ENCODE measurements around the gene BTBD10. TPM values are rescaled to one million over a fixed set of nuclear protein-coding genes. Genes with fewer than 3 reads are reported as not detected.
A peak's percentile ranks its signal among the peaks of the same experiment; 100 is the strongest.

The BTBD10 gene
- total and polyA plus RNA-seq, 2 of the 13 experiments (the other 11 are each of a cell fraction or from before 2014, with no cell fraction given), result 9.8 to 26.6 TPM

- TF ChIP-seq, protein P1, sequence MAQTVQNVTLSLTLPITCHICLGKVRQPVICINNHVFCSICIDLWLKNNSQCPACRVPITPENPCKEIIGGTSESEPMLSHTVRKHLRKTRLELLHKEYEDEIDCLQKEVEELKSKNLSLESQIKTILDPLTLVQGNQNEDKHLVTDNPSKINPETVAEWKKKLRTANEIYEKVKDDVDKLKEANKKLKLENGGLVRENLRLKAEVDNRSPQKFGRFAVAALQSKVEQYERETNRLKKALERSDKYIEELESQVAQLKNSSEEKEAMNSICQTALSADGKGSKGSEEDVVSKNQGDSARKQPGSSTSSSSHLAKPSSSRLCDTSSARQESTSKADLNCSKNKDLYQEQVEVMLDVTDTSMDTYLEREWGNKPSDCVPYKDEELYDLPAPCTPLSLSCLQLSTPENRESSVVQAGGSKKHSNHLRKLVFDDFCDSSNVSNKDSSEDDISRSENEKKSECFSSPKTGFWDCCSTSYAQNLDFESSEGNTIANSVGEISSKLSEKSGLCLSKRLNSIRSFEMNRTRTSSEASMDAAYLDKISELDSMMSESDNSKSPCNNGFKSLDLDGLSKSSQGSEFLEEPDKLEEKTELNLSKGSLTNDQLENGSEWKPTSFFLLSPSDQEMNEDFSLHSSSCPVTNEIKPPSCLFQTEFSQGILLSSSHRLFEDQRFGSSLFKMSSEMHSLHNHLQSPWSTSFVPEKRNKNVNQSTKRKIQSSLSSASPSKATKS (CRISPR knock-in tag; IDR thresholded peaks at IDR 0.05), result no peak
- TF ChIP-seq ZNF205 (CRISPR knock-in tag; IDR thresholded peaks at IDR 0.05) (peak; percentile 68), ZNF562 (CRISPR knock-in tag; IDR thresholded peaks at IDR 0.05; ENCODE audit: borderline replicate concordance) (no peak), NR1H2 (CRISPR knock-in tag; IDR thresholded peaks at IDR 0.05; ENCODE audit: borderline replicate concordance, low read depth) (no peak), ZNF547 (CRISPR knock-in tag; IDR thresholded peaks at IDR 0.05) (peak; percentile 85), ZSCAN21 (CRISPR knock-in tag; IDR thresholded peaks at IDR 0.05; ENCODE audit: borderline replicate concordance) (peak; percentile 73; the same call in 1 of the 2 replicates), ETV5 (CRISPR knock-in tag; IDR thresholded peaks at IDR 0.05; ENCODE audit: borderline replicate concordance) (peak; percentile 30; the same call in 1 of the 2 replicates), JUND (CRISPR knock-in tag; IDR thresholded peaks at IDR 0.05) (no peak), ARNT2 (CRISPR knock-in tag; IDR thresholded peaks at IDR 0.05; ENCODE audit: low read depth) (peak; percentile 98; the same call in 1 of the 2 replicates), KLF15 (CRISPR knock-in tag; IDR thresholded peaks at IDR 0.05; ENCODE audit: borderline replicate concordance) (no peak), MYC (CRISPR knock-in tag; IDR thresholded peaks at IDR 0.05; ENCODE audit: borderline replicate concordance) (peak; percentile 86; the same call in 1 of the 2 replicates), GFI1 (CRISPR knock-in tag; IDR thresholded peaks at IDR 0.05; ENCODE audit: borderline replicate concordance) (no peak), ZNF280B (CRISPR knock-in tag; IDR thresholded peaks at IDR 0.05; ENCODE audit: borderline replicate concordance) (peak; percentile 81), PCBP1 (IDR thresholded peaks at IDR 0.05; ENCODE audit: borderline replicate concordance, low read depth, low read length) (0 out of 2 replicates have a peak, but pooled peaks have one; percentile 86), TFAP4 (IDR thresholded peaks at IDR 0.05; ENCODE audit: borderline replicate concordance, low read depth) (peak; percentile 7; the same call in 1 of the 2 replicates), ZBED4 (CRISPR knock-in tag; IDR thresholded peaks at IDR 0.05; ENCODE audit: borderline replicate concordance) (peak; percentile 36; the same call in 1 of the 2 replicates), ZNF773 (CRISPR knock-in tag; IDR thresholded peaks at IDR 0.05; ENCODE audit: borderline replicate concordance) (0 out of 2 replicates have a peak, but pooled peaks have one; percentile 68)
- TF ChIP-seq, protein P2, sequence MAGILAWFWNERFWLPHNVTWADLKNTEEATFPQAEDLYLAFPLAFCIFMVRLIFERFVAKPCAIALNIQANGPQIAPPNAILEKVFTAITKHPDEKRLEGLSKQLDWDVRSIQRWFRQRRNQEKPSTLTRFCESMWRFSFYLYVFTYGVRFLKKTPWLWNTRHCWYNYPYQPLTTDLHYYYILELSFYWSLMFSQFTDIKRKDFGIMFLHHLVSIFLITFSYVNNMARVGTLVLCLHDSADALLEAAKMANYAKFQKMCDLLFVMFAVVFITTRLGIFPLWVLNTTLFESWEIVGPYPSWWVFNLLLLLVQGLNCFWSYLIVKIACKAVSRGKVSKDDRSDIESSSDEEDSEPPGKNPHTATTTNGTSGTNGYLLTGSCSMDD (CRISPR knock-in tag; IDR thresholded peaks at IDR 0.05), result no peak
These were observed at the start of gene BTBD10 (continued) for GRCh38 chr11:13462901-13463778.

Measured in HepG2 (cell line).